Measurements from ENCODE around the gene CDHR3.

The CDHR3 gene

DNA sequence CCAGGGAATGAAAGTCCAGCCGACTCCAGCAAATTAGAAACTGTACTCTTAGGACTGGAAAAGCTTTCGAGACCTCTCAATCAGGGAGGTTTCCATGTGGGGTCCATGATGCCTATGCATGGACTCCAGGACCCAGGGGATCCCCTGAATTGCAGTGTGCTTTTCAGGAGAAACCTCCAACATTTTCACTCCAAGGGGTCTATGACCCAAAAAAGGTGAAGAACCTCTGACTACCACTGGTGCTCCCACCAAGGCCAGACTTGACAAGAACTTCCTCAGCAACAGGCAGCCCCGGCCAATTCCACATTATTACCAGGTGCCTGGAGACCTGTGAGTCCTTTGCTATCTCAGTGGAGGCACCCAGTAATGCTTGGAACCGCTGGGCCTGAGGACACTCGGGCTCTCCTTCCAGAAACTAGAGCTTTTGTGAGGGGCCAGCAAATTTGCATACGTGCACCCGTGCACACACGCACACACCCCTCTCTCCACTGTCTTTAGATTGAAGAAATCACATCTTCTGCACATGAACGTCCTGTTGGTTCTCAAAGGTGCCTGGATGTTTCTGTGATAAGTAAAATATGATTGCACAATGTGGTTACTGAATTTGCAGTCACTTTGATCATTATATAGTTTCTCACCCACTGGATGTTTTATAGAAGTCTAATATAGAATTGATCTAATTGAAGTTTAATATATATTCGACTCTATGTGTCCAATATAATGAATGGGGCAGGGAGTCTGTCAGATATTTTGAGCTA lies 94.3 kb downstream of the CDHR3 start:
- Histone ChIP-seq H4K5ac (ENCODE audit: low read length) (no peak overlapping the region), H3K18ac (ENCODE audit: low read length) (no peak overlapping the region), H3K4me1 (ENCODE audit: control insufficient read depth, low read depth, low read length) (no peaks in the 10 kb centered on the region), H3K4ac (ENCODE audit: low read depth, low read length) (no peak overlapping the region), H2BK15ac (replicated peaks; ENCODE audit: low read depth) (no peak overlapping the region), H3K23ac (ENCODE audit: low read length) (no peak overlapping the region), H4K8ac (ENCODE audit: low read depth, low read length) (no peak overlapping the region), H3K9ac (ENCODE audit: low read length) (no peak overlapping the region), H2BK120ac (ENCODE audit: low read depth, low read length) (no peak overlapping the region), H3K4me2 (ENCODE audit: low read length) (no peak overlapping the region), H3K27ac (ENCODE audit: low read depth, low read length) (no peak overlapping the region), H3K4me3 (ENCODE audit: low read length) (no peak overlapping the region), H3K79me2 (ENCODE audit: control insufficient read depth, insufficient read depth, low read length) (no peaks in the 10 kb centered on the region), H3K79me1 (ENCODE audit: low read length) (no peaks in the 10 kb centered on the region), H3K56ac (ENCODE audit: low read length) (no peak overlapping the region), H2BK5ac (ENCODE audit: low read length) (no peak overlapping the region), H2AK5ac (ENCODE audit: low read length) (no peak overlapping the region), H3K27me3 (ENCODE audit: insufficient read depth, low read length, poor library complexity) (no peaks in the 10 kb centered on the region), H3K36me3 (ENCODE audit: control insufficient read depth, insufficient read depth, low read length) (no peaks in the 10 kb centered on the region)
- no CpG with 5 or more reads among the region's 10 CpGs for WGBS (ENCODE audit: extremely low coverage, insufficient coverage, low lambda C conversion rate)
- DNase-seq: no peak

DNA sequence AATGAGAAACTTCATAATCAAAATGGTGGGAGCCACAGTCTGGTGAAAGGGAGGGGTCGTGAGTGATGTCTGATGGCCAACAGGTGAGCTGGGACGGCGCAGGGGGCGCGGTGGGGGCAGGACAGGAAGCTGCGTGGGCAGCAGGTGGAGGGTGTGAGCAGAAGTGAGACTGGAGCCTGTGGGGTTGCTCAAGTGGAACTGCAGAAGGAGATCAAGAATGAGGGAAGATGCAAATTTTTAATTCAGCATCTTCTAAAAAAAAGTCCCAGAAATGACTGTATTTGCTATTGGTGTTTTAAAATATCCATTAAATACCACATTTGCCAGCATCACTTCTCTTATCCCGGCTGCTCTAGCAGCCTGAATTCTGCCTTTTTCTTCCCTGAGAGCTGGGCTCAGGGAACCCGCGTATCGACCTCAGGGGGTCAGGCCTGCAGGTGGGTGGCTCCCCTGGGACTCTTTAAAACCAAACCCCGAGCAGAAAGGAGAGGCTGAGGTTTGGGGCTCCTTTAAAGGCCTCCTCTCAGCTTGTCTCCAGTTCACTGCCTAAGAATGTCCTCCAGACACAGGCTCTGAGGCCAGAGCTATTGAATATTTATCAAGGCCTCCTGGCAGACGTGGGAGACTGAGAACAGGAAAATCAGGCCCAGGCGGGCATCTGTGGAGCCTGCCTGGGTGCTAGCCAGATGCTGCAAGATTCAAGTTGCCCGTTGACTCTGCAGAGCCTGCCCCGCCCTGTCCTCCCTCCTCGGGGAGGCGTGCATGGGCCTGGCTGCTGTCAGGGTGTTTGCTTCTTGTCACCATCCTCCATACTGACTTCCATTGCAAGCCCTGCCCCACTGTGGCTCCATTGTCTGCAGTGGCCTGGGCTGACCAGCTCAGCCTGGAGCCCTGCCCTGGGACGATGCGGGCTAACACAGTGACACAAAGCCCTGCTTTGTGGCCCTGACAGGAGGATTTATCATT lies 95.2 kb downstream of the CDHR3 start:
- no CpG with 5 or more reads among the region's 19 CpGs for WGBS (ENCODE audit: extremely low coverage, insufficient coverage, low lambda C conversion rate)
- DNase-seq: peak; percentile 32

DNA sequence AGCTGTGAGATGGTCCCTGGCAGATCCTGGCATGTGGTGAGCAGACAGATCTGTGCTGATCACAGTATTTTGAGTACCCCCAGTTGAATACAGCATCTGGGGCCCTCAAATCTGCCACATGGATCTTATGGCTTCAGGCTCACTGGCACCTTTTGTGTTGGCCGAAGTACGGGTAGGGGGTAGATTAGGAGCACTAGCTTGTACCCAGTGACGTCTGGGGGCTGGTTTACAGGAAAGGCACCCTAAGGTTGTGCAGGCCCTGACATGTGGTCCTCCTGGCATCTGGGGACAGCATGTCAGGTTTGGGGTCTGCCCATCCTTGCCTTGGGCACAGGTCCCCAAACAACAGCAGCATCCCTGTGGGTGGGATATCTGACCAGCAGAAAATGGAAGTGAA lies 95.9 kb downstream of the CDHR3 start:
- Histone ChIP-seq H4K5ac (ENCODE audit: low read length) (no peak overlapping the region), H2BK15ac (replicated peaks; ENCODE audit: low read depth) (no peak overlapping the region), H3K79me1 (ENCODE audit: low read length) (no peaks in the 10 kb centered on the region), H3K36me3 (ENCODE audit: control insufficient read depth, insufficient read depth, low read length) (no peaks in the 10 kb centered on the region), H3K4me1 (ENCODE audit: control insufficient read depth, low read depth, low read length) (no peaks in the 10 kb centered on the region), H2BK5ac (ENCODE audit: low read length) (no peak overlapping the region), H2BK120ac (ENCODE audit: low read depth, low read length) (no peak overlapping the region), H3K23ac (ENCODE audit: low read length) (no peak overlapping the region), H3K27me3 (ENCODE audit: insufficient read depth, low read length, poor library complexity) (no peaks in the 10 kb centered on the region), H3K27ac (ENCODE audit: low read depth, low read length) (no peak overlapping the region), H3K4ac (ENCODE audit: low read depth, low read length) (no peak overlapping the region), H3K56ac (ENCODE audit: low read length) (peak overlapping the region; percentile 67), H3K4me3 (ENCODE audit: low read length) (no peak overlapping the region), H3K9ac (ENCODE audit: low read length) (no peak overlapping the region), H3K79me2 (ENCODE audit: control insufficient read depth, insufficient read depth, low read length) (no peaks in the 10 kb centered on the region), H3K18ac (ENCODE audit: low read length) (no peak overlapping the region), H3K4me2 (ENCODE audit: low read length) (no peak overlapping the region), H2AK5ac (ENCODE audit: low read length) (peak overlapping the region; percentile 28), H4K8ac (ENCODE audit: low read depth, low read length) (no peak overlapping the region)
- WGBS (ENCODE audit: extremely low coverage, insufficient coverage, low lambda C conversion rate): no CpG with 5 or more reads among the region's 3 CpGs
- DNase-seq: no peak

More for the DNA sequence above, 95.2 kb downstream of the CDHR3 start:
- Histone ChIP-seq H3K79me1 (ENCODE audit: low read length) (no peaks in the 10 kb centered on the region), H3K9ac (ENCODE audit: low read length) (no peak overlapping the region), H3K23ac (ENCODE audit: low read length) (no peak overlapping the region), H2BK15ac (replicated peaks; ENCODE audit: low read depth) (no peak overlapping the region), H2BK5ac (ENCODE audit: low read length) (no peak overlapping the region), H3K56ac (ENCODE audit: low read length) (peak overlapping the region; percentile 67), H3K36me3 (ENCODE audit: control insufficient read depth, insufficient read depth, low read length) (no peaks in the 10 kb centered on the region), H2BK120ac (ENCODE audit: low read depth, low read length) (no peak overlapping the region), H4K8ac (ENCODE audit: low read depth, low read length) (no peak overlapping the region), H3K27ac (ENCODE audit: low read depth, low read length) (no peak overlapping the region), H3K4ac (ENCODE audit: low read depth, low read length) (no peak overlapping the region), H4K5ac (ENCODE audit: low read length) (no peak overlapping the region), H3K27me3 (ENCODE audit: insufficient read depth, low read length, poor library complexity) (no peaks in the 10 kb centered on the region), H3K4me2 (ENCODE audit: low read length) (no peak overlapping the region), H2AK5ac (ENCODE audit: low read length) (no peak overlapping the region), H3K4me1 (ENCODE audit: control insufficient read depth, low read depth, low read length) (no peaks in the 10 kb centered on the region), H3K18ac (ENCODE audit: low read length) (no peak overlapping the region), H3K79me2 (ENCODE audit: control insufficient read depth, insufficient read depth, low read length) (no peaks in the 10 kb centered on the region), H3K4me3 (ENCODE audit: low read length) (no peak overlapping the region)

GRCh38 chr7:106059556-106059955 lies 96.5 kb downstream of the CDHR3 start:
- H3K4me1 ChIP-seq (ENCODE audit: control insufficient read depth, low read depth, low read length): no peaks in the 10 kb centered on the region
- no peak overlapping the region for H3K4ac ChIP-seq (ENCODE audit: low read depth, low read length)
- no peaks in the 10 kb centered on the region for H3K36me3 ChIP-seq (ENCODE audit: control insufficient read depth, insufficient read depth, low read length)
- no peaks in the 10 kb centered on the region for H3K79me2 ChIP-seq (ENCODE audit: control insufficient read depth, insufficient read depth, low read length)
- H3K27me3 ChIP-seq (ENCODE audit: insufficient read depth, low read length, poor library complexity): no peaks in the 10 kb centered on the region
- no peak overlapping the region for H3K27ac ChIP-seq (ENCODE audit: low read depth, low read length)
- no peak overlapping the region for H4K8ac ChIP-seq (ENCODE audit: low read depth, low read length)
- H3K79me1 ChIP-seq (ENCODE audit: low read length): no peaks in the 10 kb centered on the region
- H4K5ac ChIP-seq (ENCODE audit: low read length): no peak overlapping the region
- no peak overlapping the region for H3K18ac ChIP-seq (ENCODE audit: low read length)
- WGBS (ENCODE audit: extremely low coverage, insufficient coverage, low lambda C conversion rate): no CpG with 5 or more reads among the region's 2 CpGs
- no peak overlapping the region for H3K56ac ChIP-seq (ENCODE audit: low read length)
- H2BK5ac ChIP-seq (ENCODE audit: low read length): no peak overlapping the region
- H2BK15ac ChIP-seq (replicated peaks; ENCODE audit: low read depth): no peak overlapping the region
- no peak overlapping the region for H3K9ac ChIP-seq (ENCODE audit: low read length)
- no peak for DNase-seq
- H3K23ac ChIP-seq (ENCODE audit: low read length): no peak overlapping the region
- no peak overlapping the region for H3K4me3 ChIP-seq (ENCODE audit: low read length)
- H3K4me2 ChIP-seq (ENCODE audit: low read length): no peak overlapping the region
- H2BK120ac ChIP-seq (ENCODE audit: low read depth, low read length): no peak overlapping the region
- H2AK5ac ChIP-seq (ENCODE audit: low read length): no peak overlapping the region

GRCh38 chr7:106060394-106060920 lies 97.4 kb downstream of the CDHR3 start:
- DNase-seq: no peak
- H3K36me3 ChIP-seq (ENCODE audit: control insufficient read depth, insufficient read depth, low read length): no peaks in the 10 kb centered on the region

More at GRCh38 chr7:106060394-106060920, 97.4 kb downstream of the CDHR3 start:
- Histone ChIP-seq H3K18ac (ENCODE audit: low read length) (no peak overlapping the region), H3K79me1 (ENCODE audit: low read length) (no peaks in the 10 kb centered on the region), H3K9ac (ENCODE audit: low read length) (no peak overlapping the region), H4K8ac (ENCODE audit: low read depth, low read length) (no peak overlapping the region), H3K27ac (ENCODE audit: low read depth, low read length) (no peak overlapping the region), H3K4me2 (ENCODE audit: low read length) (no peak overlapping the region), H2AK5ac (ENCODE audit: low read length) (no peak overlapping the region), H3K79me2 (ENCODE audit: control insufficient read depth, insufficient read depth, low read length) (no peaks in the 10 kb centered on the region), H3K4ac (ENCODE audit: low read depth, low read length) (no peak overlapping the region), H3K4me3 (ENCODE audit: low read length) (no peak overlapping the region), H2BK120ac (ENCODE audit: low read depth, low read length) (no peak overlapping the region), H2BK5ac (ENCODE audit: low read length) (no peak overlapping the region), H2BK15ac (replicated peaks; ENCODE audit: low read depth) (no peak overlapping the region), H3K27me3 (ENCODE audit: insufficient read depth, low read length, poor library complexity) (no peaks in the 10 kb centered on the region), H4K5ac (ENCODE audit: low read length) (no peak overlapping the region), H3K4me1 (ENCODE audit: control insufficient read depth, low read depth, low read length) (peaks cover 2% of the 10 kb centered on the region), H3K56ac (ENCODE audit: low read length) (no peak overlapping the region), H3K23ac (ENCODE audit: low read length) (no peak overlapping the region)
- WGBS (ENCODE audit: extremely low coverage, insufficient coverage, low lambda C conversion rate): no CpG with 5 or more reads among the region's 7 CpGs
